GM13977 (cell line): ENCODE measurements around the gene PRKAR1B.

ENCODE experiments used
- DNase-seq: peaks from one replicate; pipeline ENCODE4 v3.0.0; 2012; ENCODE audit warnings: low spot score
- CTCF ChIP-seq: IDR thresholded peaks from 2 replicates; pipeline ENCODE4 v1.5.1; 2012; ENCODE audit warnings: mild to moderate bottlenecking, control low read depth; ENCODE audit not compliant: insufficient read depth; ENCODE audit errors: extremely low read depth, missing control alignments
- in situ Hi-C: fragments of 300-500 bp; cut with MboI; formaldehyde crosslinking; loops from one replicate; pipeline ENCODE4 v1.12.0; 2022; ENCODE audit warnings: low sequenced_read_pairs, low pct_unique_long_range_greater_than_20kb, mixed read lengths, inconsistent platforms; ENCODE audit not compliant: unreplicated experiment

Gene PRKAR1B

GRCh38 chr7:723541-723940, 3.5 kb downstream of the PRKAR1B start:
- no peak for TF ChIP-seq CTCF
- no peak for DNase-seq
- in situ Hi-C loops, result no loop called here

GRCh38 chr7:721619-722248, 5.3 kb downstream of the PRKAR1B start:
- in situ Hi-C loops, result no loop called here
- DNase-seq, result no peak
- TF ChIP-seq CTCF, result no peak

- in situ Hi-C loops, result no loop called here
- no peak for TF ChIP-seq CTCF
- DNase-seq, result no peak
Observed at GRCh38 chr7:716636-717035, 10.4 kb downstream of the PRKAR1B start.

- in situ Hi-C loops, result no loop called here
- no peak for DNase-seq
- TF ChIP-seq CTCF, result no peak
Observed at GRCh38 chr7:716222-716621, 10.9 kb downstream of the PRKAR1B start.

- no peak for DNase-seq
- TF ChIP-seq CTCF, result no peak
- in situ Hi-C loops, result no loop called here
Observed at GRCh38 chr7:714251-714671, 12.8 kb downstream of the PRKAR1B start.

- no peak for TF ChIP-seq CTCF
- no peak for DNase-seq
- in situ Hi-C loops, result no loop called here
Observed at GRCh38 chr7:713488-714230, 13.4 kb downstream of the PRKAR1B start.
